Fibroblast of skin of scalp (primary cell): ENCODE results near the gene XXYLT1. TPM values are rescaled to one million over a fixed set of nuclear protein-coding genes. Genes with fewer than 3 reads are reported as not detected.
A peak's percentile ranks its signal among the peaks of the same experiment; 100 is the strongest.
"Not testable (repeated sequence)": the region's sequence is repeated elsewhere in the genome, so short reads cannot be mapped to it uniquely, and the experiment has no call there.

Experiments
- DNase-seq: peaks from one replicate; pipeline ENCODE4 v3.0.0-alpha.2; 2013
- polyA plus RNA-seq, 2 experiments: library from polyadenylated mRNA; unstranded; fragments of 120-200 nt; gene quantifications; one replicate each; pipeline ENCODE4 v1.2.1, GENCODE V29; 2013; ENCODE audit not compliant: insufficient read length in 2 of 2

XXYLT1 gene, protein sequence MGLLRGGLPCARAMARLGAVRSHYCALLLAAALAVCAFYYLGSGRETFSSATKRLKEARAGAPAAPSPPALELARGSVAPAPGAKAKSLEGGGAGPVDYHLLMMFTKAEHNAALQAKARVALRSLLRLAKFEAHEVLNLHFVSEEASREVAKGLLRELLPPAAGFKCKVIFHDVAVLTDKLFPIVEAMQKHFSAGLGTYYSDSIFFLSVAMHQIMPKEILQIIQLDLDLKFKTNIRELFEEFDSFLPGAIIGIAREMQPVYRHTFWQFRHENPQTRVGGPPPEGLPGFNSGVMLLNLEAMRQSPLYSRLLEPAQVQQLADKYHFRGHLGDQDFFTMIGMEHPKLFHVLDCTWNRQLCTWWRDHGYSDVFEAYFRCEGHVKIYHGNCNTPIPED
- polyA plus RNA-seq (2013, experiment 1 of 2; ENCODE audit: insufficient read length), result 37.6 TPM
- 38.1 TPM for polyA plus RNA-seq (2013, experiment 2 of 2; ENCODE audit: insufficient read length)

DNA sequence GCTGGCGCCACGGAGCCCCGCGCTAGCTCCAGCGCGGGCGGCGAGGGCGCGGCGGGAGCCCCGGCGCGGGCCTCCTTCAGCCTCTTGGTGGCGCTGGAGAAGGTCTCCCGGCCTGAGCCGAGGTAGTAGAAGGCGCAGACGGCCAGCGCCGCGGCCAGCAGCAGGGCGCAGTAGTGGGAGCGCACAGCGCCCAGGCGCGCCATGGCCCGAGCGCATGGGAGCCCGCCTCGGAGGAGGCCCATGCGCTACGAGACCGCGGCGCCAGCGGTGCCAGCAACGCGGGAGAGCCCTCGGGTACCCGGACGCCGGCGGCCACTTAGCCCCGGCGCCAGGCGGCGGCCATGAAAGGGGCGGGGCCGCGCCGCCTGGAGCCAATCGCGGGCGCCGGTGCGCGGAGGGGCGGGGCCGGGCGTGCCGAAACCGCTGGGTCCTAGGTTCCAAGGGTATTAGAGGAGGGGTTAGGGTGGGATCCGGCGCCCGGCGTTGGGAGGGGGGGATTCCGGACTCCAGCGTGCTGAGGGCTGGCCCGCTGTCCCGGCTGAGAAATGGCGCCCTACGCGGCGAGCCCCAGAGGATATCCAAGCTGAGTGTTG is at the start of gene XXYLT1:
TSS of gene XXYLT1 (minus strand) at position 343 of the 593 bp plus-strand sequence. CDS start at position 242, 101 bp downstream.
- peak; percentile 94 for DNase-seq

DNA sequence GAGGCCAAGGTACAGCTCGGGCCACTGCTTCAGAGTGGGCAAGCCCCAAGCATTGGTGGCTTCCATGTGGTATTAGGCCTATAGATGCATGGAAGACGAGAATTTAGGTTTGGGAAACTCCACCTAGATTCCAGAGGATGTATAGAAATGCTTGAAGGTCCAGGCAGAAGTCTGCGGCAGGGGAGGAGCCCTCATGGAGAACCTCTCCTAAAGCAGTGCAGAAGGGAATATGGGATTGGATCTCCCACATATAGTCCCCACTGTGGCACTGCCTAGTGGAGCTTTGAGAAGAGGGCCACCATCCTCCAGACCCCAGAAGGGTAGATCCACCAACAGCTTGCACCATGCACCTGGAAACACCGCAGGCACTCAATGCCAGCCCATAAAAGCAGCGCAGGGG is 48.1 kb upstream of the XXYLT1 start:
- no peak for DNase-seq

DNA sequence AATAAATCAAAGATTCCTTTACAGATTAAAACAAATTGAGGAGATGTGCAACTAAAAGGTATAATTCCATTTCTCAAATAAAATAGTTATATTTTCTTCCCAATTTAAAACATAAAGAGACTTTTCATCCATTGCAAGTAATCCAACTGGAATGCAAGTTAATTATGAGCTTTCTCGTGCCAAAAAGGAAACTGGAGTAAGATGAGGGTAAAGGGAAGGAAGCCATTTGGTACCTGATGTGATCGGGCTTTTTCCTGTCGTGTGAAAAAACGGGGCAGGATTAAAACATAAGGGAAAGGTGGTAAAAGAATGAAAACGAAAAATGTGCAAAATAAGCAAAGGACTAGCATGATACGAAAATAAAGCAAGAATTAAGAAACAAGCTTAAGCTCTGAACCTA is 41.8 kb upstream of the XXYLT1 start:
- no peak for DNase-seq

DNA sequence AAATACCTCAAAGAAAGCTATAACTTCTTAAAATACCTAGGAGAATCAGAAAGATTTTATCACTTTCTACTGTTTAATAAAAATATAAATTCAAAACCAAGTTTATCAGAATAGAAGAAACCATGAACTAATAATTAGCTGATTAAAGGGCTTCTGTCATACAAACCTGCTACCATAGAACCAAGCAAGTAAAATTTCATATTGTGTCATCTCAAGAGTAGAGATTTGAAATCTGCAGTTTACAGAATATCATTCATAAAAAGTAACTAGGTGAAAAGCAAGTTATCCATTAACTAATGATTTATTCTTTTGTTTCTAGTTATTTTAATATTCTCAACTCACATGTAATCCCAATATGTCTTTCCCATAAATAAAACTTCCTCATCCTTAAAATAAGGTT is 36.8 kb upstream of the XXYLT1 start:
- no peak for DNase-seq

DNA sequence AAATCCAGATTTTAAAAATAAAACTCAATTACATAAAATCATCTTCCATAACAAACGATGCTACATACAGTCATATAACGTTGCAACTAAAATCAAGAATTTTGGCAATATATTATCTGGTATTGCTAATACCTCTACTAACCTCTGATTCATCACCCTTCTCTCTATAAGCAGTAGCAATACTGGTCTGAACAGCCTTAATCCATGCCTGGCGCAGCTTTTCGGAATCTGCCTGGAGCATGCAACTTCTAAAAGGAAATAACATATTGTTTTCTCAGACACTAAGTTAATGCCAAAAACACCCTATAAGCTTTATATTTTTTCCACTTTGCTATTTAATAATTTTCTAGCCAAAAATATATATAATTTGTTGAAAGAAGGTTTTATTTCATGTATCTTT is 35.4 kb upstream of the XXYLT1 start:
- no peak for DNase-seq

DNA sequence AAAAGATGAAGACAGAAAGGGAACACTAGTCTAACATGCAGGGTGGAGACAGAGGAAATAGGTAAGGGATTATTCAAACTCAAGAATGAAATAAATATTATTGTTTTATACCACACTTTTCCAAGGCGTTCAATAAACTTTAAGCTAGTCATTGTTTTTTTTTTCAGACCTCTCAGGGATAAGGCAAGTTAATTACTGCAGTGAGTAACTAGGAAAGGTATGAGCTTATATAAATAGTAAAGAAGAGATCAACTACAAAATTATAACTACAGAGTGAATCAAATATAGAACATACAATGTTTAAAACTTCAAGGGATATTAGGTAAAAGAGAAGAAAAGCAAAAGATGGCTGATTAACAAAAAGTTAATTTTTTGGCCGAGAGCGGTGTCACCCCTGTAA is 31.5 kb upstream of the XXYLT1 start:
- DNase-seq, result peak; percentile 12

DNA sequence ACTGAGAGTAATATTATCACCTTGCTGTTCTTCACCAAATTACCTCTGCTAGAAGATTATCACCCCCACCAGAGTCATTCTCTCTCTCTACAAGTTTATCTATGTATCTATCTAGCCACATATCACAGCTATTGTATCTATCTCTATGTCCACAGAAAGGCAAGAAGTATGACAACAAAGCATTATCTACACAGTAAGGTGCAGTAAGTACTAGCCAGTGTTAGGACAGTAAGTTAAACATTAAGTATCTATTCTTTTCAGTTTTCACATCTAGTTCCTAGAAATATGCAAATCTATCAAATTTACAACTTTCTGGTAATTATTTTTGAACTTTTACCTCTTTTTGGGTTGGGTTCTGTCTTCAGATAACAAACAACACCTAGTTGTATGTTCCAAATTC is 26.5 kb upstream of the XXYLT1 start:
- DNase-seq, result no peak

DNA sequence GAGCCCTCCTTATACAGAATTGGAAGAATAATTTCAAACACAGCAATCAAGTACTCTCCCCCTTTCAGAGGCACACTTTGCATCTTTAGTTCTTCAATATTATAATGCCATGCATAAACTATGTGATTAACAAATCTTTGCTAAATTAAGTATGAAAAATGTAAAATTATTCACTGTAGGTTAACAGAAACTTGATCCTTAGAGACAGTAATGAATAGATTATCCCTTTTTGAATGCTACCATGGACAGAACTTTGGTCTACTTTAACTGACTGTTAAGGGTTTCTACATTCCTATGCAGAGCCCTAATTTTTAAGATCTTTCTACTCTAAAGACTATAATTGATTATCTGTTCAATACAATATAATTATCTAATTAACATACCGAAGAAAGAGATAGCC is 25.7 kb upstream of the XXYLT1 start:
- DNase-seq, result no peak

DNA sequence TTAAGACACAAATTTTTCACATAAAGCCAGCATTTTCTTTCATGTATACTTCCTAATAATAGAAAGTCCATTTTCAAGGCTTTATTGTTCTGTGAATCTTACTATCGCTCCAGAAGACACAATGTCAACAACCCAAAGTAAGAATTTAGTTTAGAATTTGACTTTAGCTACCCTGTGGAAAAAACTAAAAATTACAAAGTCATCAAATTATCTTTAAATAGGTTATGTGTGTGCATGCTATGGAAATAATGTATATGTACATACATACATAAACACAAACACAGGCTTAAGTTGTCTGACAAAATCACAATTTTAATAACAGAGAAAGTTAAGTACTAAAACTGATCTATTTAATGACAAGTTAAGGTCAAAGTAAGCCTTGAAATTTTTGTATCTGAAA is 20.2 kb upstream of the XXYLT1 start:
- no peak for DNase-seq

DNA sequence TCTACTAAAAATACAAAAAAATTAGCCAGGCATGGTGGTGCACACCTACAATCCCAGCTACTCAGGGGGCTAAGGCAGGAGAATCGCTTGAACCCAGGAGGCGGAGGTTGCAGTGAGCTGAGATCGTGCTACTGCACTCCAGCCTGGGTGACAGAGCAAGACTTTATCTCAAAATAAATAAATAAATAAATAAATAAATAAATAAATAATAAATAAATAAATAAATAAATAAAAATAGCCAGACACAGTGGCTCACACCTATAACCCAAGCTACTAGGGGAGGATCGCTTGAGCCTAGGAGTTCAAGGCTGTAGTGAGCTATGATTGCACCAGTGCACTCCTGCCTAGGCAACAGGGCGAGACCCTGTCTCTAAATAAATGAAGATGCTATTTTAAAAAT is 19.7 kb upstream of the XXYLT1 start:
- not testable (repeated sequence) for DNase-seq

DNA sequence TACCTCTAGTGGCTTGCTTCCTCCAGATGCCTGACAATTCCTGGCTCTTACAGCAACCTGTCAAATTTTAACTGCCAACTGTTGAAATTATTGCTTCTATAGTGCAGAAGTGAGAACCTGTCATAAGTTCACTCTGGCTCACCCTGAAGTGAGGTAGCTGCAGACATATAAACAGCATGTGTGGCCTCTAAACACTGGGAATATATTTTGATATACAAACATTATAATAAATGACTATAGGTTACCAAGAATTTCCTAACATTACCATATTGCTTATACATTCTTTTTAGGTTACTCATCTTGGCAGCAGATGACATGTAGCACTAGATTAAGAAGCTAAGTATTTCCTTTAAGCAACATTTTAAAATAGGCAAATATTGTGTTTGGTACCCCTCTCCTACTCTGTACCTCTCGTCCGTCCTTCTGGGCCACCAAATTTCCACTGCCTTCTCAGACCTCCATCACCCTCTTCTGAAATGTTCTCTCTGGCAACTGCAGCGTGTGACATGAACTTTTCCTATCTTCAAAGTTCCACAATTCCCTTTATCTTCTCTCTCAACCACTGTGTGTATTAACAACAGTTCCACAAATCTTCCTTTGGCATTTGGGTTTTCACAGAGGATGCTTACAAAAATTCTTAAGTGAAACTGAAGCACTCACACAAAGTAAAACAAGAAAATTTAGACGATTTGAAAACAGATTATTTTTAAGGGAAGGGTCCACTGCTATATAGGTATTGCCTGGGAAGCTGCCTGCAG is 15.3 kb upstream of the XXYLT1 start:
- DNase-seq, result peak; percentile 81

DNA sequence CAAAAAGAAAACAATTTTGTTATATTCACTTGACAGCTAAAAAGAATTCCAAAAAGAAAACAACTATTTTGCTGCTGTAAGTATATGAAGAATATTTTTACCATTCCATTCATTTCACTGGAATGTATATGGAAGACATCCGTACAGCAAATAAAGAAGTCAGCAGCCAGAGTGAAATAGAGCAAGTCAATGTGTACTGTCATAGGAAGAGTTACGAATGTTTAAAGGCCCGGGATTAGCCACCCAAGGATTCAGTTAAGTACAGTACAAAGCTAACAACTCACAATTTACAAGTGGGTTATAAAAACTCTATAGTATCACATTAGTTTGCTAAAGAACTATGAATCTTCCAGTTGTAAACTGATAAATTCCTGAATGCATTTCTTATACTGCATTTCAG is 14.4 kb upstream of the XXYLT1 start:
- DNase-seq, result peak; percentile 65

DNA sequence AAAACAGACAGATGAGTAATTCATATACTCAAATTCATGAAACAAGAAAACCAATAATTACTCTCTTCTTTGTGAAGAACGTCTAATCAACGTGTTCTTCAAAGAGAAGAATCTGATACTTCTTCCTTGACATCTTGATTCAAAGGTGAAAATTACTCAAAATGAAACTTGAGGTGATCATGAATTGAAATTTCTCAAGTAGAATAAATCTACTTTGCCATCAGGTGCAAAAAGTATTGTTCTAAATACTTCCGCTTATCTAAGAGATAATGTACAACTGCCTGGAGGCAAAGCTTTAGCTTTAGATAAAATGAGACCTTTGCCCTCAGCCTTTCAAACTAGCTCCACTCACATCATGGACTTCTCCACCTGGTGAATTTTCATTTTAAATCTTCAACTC is 13.9 kb upstream of the XXYLT1 start:
- no peak for DNase-seq

DNA sequence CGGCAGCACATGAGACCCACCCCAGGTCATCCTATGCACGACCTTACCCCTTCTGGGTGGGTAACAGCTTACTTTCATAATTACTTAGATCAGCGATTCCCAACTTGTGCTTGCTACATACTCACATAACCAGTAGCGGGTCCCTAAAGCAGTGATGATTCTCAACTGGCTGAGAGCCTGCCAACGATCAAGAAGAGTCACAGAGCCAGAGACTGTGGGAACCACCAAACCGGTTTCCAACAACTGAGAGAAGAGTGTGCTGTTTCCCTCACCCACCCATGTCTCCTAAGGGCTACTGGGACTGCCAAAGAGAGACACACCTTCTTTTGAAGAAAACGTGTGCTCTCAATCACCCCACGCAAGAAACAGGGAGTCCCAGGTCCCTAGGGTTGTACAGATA is 12.0 kb upstream of the XXYLT1 start:
- no peak for DNase-seq

DNA sequence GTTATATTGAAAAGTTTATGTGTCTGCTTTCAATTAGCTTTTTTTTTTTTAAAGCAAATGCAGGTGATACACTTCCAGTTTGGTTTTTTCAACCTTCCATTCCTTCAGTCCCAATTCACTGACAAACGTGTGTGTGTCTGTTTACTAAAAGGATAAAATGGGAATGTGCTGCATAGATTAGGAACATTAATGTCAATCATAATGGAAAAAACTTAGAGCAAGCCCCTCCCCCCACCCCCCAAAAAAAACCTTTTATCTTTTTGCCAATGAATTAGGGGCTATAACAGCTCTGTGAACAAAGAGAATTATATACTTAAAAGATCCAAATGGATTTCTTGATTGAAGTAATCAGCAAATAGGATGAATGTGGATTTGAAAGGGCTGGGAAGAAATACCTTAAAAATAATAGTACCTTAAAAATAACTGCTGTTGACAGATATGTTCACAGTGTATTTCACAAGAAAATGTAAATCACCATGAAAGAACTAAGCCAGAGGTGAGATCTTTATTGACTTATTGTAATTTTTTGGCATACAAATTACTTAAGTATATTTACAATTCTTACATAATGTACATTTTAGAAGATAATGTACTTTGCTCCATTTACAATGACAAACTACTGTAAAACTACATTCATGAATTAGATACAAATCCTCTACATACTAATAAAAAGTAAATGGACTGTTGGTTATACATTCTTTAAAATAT is 3.5 kb upstream of the XXYLT1 start:
- no peak for DNase-seq

DNA sequence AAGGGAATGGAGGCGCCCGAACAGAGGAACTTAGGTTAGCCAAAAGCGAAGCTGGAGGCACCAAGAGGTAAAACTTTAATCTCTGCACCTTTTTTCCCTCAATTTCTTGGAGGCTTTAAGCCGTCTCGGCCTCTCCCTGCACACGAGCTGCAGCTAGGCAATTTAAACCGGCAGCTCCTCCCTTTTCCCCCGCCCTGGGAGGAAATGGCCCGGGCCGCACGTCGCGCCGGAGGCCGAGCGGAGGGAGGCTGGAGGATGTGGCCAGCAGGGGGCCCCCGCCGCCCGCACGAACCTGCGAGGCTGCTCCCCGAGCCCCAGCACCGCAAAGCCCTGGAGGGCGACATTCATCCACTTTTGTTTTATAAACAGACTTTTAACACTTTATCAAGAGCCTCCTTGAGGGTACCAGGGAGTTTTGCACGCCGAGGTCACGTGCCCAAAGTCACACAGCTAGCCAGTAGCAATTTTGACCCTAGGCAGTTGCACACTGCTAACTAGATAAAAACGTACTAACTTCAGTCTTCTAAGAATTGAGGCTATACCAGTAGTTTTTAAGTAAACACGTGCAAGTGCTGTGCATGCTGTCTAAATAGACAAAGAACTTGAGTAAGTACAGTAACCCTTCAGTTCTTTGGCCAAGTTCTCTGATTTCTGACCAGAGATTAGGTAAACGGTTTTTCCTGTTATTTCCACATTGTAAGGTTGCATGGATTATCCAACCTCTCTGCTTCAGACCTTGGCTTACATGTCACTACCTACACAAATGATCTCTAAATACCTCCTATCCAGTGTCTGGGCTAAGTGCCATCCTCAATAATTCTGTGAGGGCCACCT is 668 bp upstream of the XXYLT1 start:
- DNase-seq, result peak; percentile 90

DNA sequence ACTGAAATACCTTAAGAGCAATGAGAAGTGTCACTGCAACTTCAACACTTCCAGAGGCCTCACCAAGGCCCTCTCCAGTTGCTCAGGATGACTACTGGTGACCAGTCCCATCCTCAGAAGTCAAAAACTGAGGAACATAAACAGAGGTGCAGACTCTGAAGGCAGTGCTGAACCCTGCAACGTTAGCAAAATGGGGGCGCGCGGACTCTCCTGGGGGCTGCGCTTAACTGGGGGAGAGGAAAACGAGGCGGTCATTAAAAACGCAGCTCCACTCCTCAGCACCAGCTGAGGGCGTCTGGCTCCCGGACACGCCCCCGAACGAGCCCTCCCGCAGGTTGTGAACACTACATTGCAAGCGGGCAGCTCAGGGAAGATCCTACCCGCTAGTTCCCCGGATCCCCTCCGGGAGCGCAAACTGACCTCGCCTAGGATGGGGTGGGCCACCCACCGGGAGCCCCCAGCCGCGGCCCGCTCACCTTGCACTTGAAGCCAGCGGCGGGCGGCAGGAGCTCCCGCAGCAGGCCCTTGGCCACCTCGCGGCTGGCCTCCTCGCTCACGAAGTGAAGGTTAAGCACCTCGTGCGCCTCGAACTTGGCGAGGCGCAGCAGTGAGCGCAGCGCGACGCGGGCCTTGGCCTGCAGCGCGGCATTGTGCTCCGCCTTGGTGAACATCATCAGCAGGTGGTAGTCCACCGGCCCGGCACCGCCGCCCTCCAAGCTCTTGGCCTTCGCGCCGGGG is 711 bp downstream of the XXYLT1 start:
- DNase-seq, result peak; percentile 46

DNA sequence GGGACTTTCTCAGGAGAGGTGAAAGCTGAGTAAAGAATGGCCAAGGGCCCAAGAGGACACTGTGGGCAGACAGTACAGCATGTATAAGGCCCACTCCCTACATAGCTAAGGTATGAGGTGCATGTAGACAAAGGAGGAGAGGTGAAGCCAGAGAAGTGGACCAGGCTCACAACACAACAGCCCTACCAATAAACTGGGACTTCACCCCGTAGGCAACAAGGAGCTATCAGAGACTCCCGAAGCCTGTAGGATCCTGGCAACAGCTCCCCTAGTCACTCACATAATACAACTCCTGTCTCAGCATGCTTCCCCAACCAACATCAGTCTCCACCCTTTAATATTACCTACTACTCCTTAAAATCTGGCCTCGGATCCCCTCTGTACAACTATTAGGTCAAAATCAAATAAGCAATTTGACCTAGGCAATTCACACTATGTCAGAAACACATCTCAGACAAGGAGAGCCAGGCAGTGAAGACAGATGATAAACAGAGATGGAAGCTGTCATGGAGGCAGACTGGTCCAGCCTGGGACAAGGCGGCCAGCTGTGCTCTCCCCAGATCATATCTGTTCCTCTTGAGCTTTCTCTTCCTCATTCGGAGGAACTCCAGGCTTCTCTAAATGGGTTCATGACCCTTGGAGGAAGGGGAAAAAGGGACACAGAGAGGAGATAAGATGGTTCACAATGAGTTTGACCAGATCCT is 1.4 kb downstream of the XXYLT1 start:
- DNase-seq, result no peak

DNA sequence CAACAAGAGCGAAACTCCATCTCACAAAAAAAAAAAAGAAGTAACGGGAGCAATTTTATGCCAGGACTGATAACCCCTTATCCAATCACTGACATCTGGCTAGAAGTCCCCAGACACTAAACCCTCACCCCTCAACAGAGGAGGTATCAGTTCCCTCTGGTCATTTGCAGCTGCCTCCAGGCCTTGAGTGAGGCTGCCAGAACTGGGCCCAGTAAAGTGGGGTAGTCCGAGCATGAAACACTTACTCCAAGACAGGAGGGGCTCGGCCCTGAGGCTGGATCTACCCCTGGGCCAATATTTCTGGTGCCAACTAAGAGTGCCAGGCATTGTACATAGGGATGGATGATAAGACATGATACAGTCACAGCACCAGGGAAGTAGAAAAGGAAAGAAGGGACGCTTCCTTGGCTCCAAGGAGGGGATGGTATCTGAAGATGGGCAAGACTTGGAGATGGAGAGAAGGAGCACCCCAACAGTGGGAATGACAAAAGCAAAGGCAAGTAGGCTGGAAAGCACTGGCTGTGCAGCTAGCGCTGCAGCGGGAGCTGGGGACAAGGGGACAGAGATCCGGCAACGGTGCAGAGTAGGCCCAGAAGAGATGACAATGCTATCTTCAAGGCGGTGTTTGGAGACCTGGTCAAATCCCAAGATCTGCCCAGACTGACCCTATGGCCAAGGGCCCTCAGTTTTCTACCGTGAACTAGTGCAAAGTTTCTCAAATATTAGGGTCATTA is 2.2 kb downstream of the XXYLT1 start:
- DNase-seq, result no peak

DNA sequence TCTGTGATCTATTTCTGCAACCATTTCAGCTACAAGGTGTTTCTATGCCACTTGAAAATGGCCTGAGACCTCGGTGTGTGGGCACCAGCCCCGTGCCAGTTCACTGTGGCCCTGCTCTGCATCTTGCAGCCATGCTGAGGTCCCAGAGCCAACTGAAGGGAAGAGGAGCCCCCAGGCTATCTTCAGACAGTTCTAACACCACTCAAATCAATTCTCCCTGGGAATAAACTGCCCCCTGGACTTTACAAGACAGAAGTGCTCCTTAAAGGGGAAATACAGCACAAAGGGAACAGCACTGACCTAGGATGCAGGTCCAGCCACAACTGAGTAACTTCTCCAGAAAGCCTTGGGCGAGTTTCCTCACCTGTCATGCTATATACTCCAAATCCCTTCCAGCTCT is 3.9 kb downstream of the XXYLT1 start:
- no peak for DNase-seq
